Activated CD8-positive, alpha-beta memory T cell treated with anti-CD3 and anti-CD28 coated beads, Interleukin-2, amount 50 U/mL, for 48 hours (primary cell): Measurements from ENCODE around the gene DGCR8.

Experiments
- DNase-seq: peaks from one replicate; pipeline ENCODE4 v3.0.0-alpha.2; 2020

Gene DGCR8

DNA sequence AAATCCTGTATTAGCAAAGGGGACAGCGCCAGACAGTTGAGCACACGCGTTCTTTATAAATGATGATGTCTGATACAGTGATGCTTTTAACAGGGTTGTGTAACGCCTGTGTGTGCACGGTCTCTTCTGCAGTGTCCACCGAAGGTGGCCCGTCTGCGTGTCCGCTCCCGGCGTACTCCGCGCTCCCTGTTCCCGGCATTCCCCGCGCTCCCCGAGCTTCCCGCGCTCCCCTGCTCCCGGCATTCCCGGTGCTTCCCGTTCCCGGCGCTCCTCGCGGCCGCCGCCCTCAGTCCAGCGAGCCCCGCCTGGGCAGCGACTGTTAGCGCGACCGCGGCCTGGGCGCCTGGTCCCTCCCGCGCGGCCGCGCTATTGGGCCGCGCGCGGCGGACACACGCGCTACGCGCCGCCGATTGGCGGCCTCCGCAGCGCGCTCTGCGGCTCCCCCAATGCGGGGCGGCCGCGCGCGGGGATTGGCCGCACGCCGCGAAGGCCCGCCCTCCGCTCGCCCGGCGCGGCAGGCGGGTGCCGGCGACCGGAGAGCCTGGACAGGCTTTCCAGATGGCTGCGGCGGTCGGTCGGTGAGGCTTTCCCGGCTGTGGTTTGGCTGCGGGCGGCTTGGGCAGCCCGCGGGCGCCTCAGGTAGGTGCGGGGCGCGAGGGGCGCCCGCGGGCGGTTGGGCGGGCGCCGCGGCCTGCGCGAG, at the start of gene DGCR8:
DGCR8 (plus strand) TSS at position 497 of the 700 bp plus-strand sequence. CDS start 5,723 bp downstream, outside the sequence.
- DNase-seq = peak; percentile 86

DNA sequence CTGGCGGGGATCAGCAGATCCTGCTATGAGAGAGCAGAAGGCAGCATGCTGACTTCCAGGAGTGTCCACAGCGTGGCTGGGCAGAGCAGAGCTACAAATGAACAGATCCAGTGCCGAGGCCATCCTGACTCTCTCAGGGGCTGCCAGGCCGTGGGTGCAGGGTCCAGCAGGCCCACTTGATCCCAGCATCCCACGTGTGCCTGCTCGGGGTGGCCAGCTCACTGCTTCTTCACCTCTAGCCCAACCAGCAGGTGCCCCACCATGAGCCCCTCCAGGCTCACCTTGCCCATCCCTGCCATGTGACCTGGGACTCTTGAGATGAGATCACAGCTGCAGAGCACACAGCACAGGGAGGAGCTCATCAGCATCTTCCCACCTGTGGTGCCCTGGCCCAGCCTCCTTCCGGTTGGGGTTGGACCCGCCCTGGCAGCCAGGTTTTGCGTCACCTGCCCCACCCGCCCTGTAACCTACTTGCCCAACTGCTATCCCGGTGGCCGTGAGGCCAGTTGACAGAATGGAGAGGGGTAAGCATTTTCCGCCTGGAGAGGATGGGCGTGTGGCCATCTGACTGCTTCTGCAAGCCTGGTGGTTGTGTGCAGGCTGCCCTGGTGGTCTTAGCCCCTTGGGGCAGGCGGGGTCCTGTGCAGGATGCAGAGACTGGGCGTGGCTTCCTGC, 48.2 kb upstream of the DGCR8 start:
- no peak for DNase-seq

DNA sequence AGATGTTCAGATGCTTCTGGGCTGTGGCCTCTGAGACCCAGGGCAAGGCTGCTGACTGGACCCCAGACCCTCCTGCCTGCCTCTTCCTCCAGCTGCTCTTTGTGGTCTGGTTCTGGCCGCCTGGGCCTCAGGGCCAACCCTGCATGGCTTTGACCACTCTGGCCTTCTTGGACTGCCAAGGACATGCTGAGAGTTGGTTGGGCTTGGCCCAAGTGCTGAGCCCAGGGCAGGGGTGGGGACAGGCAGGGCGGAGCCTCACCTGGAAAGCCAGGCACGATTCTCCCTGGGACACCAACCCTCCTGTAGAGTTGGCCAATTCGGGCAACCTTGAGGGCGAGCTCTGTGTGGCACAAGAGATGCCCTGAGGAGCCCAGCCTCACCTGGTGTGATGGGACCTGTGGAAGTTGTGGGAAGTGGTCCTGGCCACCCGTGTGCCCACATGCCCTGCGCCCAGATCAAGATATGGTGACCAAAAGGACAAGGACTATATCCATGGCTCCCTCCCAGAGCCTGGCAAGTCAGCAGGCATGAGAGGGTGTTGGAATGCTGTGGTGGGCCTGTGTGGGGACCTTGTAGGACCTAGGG, 47.5 kb upstream of the DGCR8 start:
- DNase-seq = no peak

DNA sequence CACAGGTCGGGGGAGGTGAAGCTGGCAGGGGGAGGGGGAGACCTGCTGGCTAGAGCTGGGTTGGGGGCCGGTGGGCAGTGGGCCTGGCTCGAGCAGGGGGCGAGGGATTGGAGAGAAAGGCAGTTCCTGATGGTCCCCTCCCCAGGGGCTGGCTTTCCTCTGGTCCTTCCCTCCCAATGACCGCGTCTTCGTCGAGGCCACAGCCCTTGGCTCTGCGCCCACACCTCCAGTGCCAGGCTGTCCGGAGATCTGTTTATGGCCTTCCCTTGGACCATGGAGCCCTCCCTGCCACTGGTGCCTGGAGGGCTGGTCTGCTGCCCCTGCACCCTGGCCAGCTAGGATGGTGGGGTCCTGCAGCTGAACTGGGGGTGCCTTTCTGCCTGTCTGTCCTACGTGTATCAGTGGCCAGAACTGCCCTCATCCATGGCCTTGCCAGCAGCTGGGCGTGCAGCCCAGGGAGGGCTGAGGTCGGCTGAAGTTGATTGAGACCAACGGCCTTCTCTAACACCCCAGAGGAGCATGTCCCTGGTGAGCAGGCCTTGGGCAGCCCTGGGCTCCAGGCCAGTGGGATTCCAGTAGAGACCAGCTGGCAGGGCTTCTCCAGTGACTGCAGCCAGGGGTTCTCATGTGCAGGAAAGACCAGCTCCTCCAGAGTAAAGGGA, 46.9 kb upstream of the DGCR8 start:
- no peak for DNase-seq

DNA sequence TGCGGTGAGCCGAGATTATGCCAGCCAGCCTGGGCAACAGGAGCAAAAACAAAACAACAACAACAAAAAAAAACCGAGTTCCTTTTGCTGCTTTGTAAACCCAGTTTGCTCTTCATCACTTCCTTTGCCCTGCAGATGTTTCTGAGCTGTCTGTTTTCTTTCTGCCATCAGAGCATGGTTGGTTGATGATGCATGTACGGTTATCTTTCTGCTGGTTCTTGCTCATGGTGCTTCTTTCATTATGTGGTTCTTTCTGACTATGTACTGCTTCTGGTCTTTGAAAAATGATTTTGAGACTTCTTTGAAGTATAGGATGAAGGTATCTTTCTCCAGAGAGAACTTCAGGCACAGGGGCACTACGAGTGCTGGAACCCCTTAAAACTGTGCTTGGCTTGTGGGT, 45.9 kb upstream of the DGCR8 start:
- no peak for DNase-seq

DNA sequence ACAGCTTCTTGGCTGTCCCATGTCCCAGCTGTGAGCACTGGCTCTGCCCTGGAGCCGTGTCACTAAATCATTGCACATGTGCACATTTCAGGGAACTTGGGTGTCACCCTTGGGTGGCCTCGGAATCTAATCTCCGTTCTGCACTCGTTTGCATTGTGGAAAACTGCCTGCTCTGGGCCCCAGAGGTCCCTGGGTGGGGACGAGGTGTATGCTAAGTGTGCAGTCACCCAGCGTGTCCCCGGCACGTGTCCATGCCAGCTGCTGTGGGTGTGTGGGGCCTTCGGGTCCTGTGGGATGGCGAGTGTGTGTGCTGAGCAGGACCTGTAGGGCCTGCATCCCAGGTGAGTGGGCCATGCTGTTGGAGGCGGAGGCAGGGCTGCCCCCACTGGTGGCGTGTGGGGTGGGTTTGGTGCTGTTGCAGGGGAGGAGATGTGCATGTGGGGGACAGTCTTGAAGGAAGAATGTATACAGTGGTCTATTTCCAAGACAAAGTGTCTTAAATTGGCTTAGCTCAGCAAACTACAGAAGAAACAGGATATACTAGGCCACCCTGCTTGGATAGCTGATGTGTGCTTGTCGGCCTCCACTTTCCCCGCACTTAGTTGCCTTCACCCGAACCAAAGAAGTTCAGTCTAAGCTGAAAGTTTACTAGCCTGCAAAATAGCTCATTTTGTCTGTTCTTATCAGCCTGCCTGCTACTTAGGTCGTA, 44.5 kb upstream of the DGCR8 start:
- DNase-seq = no peak

DNA sequence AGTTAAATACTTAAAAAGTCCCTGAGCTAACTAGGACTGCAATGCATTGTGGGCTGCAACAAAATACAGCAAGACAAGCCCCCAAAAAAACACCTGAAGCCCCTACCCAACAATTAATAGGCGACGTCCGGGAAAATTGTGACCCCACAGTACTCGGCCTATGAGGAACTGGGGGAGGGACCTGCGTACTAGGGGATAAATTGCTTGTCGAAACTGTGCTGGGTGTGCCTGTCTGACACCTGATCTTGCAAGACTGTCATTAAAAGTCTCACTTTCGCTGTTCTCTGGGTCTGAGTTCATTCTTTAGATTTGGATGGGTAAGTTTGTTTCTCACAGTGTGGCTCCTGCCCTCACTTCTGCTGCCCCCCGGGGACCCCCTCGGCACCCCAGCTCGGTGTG, 44.0 kb upstream of the DGCR8 start:
- DNase-seq = no peak

DNA sequence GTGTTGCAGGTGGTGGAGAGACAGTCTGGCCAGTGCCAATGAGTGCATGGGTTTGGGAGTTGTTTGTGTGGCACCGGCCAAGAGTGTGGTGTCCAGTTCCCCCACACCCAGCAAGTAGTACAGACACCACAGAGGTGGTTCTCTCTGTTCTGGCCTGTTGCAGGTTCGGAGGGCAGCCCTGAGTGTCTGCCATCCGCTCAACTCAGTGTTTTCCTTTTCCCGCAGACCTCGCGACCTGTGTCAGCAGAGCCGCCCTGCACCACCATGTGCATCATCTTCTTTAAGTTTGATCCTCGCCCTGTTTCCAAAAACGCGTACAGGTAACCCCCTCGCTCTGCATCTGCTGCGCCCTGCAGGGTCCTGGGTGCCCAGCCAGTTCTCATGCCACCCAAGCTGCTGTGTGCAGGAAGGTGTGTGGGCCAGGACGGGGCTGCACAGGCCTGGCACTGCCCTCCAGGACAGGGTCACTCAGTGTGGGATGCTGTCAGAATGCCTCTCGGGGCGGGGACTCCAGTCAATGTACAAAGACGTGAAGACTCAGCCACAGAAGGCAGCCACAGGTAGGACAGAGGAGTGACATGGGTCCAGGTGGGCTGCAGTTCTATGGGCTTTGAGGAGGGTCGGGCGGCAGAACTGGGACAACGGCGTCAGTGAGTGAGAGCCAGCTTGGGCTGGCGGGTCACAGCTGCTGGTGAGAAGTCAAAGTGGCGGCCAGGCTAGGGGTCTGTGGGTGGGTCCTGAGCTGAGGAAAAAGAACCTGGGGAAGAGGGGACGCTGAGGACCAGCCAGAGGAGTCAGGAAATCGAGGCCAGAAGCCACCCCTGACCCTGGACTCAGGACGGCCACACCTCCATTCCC, 43.3 kb upstream of the DGCR8 start:
- DNase-seq = no peak

DNA sequence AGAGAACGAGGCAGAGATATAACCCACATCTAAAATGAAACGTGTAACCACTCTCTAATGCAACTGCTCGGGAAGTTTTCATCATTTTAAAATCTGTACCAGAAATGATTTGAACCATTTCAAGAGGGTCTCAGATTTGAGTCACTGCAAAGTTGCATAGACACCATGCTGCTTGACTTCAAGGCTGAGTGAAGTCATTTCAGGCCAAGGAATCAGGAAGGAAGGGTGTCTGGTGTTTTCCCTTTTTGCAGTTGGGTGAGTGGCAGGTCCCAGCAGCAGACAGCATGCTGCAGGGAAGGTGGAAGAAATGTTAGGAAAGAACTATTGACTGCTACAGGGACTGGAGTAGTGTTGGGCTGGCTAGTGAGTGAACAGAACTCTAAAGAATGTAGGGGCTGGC, 42.6 kb upstream of the DGCR8 start:
- no peak for DNase-seq

DNA sequence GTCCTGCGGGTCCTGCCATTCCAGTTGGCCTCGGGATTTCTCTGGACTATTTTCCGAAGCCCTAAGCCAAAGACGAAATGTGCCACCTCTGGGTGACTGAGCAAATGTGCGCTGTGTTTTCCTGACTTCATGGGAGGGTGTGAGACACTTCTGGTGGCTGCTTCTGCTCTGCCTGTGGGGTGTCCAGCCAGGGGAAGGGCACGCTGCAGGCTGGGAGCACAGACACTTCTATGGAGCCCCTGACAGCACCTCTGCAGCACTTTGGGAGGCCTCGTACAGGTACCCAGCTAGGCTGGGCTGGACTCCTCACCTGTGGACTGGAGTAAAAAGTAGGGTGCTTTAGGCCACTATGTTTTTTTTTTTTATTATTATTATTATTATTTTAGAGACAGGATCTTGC, 41.5 kb upstream of the DGCR8 start:
- DNase-seq = no peak

DNA sequence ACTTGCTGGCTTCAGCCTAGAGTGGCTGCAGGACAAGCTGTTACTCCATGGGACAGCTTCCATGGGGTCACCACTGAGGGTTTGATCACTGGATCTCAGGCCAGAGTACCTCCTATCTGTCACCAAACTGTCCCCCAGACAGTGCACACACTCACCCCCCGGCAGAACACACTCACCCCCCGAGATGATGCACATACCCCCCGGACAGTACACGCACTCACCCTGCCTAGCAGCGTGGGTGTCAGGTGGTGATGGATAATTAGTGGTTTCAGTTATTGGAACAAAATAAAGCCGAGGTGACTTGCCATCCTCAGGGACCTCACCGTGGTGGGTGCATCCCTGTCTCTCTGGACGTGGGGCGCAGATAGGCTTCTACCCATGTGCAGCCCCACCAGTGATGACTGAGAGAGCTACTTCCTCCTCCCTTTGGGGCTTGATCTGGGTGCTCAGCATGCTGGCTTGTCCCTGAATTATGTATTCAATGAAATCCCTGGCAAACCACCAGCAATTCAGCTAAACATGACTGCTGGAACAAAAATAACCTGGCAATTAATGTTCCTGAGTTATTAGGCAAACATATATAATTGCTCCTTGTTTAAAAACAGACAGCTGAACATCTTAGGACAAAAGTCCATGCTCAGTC, 40.2 kb upstream of the DGCR8 start:
- DNase-seq = no peak

DNA sequence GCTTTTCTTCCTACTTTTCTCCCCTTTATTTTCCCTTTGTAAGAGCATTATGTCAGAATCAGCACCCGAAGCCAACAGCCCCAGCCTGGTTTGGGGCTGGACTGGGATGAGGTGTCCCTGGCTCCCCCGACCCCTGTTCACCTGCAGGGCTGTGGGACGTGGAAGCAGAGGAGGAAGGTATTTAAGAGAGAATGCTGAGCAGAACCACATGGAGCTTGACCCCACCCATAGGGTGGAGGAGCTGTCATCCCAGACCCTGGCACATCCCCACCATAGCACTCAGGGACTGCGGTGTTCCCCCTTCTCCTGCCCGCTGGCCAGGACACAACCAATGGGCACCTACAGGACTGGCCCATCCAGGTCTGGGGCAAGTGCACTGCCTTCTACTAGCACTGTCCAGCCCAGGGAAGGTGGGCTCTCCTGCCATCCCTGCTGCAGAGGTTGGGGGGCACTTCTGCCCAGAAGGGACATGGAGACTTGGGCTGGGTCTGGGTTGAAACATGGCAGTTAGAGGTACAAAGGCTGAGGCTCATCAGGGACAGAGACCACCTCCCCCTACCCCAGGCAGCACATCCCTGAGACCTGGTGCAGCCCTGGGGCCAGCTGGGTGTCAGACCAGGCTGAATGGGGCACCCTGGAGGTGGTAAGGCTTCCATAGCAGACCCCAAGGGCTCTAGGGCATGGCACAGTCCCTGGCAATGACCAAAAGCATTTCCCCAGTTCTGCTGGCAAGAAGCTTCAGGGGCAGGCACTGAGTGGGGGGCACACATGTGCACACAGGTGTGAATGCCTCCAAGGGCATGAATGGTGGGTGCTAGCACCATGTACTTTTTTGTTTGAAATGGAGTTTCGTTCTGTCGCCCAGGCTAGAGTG, 39.5 kb upstream of the DGCR8 start:
- DNase-seq = no peak

DNA sequence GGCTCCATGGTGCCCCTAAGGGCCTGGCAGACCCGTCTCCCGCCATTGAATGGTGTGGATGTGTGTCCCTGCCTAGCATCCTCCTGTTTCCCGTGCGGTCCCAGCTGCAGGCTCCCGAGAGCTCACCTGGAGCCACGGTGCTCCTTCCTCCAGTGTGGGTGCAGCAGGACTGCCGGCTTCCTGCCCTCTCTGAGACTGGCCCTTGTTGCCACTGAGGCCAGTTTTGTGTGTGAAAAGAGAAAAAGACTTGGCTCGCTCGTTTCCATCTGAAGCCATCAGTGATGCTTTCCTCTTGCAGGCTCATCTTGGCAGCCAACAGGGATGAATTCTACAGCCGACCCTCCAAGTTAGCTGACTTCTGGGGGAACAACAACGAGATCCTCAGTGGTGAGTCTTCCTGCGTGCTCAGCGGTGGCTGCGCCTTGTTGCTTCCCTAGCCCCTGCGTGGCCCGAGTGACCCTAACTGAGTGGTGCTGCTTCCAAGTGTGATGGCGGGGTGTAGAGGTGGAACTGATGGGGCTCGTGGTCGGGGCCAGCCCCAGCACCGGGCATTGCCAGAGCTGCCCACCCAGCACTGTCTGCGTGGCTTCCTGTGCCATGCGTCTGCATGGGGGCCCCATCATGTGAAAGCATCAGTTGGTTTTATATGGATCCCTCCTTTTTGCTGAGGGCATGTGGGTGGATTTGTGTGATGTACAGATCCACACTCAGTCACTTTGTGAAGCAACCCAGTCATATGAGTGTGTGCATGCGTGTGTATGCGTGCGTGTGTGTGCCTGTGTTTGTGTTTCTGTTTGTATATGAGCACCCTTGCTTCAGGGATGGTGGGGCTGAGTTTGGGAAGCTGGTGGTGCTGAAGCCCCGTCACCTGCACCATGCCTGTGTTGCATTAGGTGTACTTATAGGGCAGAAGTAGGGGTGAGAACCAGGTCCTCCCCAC, 36.7 kb upstream of the DGCR8 start:
- no peak for DNase-seq

DNA sequence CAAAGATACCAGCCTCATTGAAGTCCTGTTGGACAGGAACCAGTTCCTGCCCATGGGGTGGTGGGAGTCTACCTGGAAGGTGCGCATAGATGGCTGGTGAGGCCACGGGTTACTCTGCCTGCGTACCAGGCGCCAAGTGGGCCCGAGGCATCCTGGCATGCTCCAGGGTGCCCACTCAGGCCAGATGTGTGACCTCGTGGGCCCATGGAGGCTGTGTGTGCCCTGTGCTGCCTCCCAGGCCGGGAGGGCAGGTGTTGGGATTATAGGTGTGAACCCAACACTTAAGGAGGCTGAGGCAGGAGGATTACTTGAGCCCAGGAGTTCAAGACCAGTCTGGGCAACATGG, 36.1 kb upstream of the DGCR8 start:
- no peak for DNase-seq

DNA sequence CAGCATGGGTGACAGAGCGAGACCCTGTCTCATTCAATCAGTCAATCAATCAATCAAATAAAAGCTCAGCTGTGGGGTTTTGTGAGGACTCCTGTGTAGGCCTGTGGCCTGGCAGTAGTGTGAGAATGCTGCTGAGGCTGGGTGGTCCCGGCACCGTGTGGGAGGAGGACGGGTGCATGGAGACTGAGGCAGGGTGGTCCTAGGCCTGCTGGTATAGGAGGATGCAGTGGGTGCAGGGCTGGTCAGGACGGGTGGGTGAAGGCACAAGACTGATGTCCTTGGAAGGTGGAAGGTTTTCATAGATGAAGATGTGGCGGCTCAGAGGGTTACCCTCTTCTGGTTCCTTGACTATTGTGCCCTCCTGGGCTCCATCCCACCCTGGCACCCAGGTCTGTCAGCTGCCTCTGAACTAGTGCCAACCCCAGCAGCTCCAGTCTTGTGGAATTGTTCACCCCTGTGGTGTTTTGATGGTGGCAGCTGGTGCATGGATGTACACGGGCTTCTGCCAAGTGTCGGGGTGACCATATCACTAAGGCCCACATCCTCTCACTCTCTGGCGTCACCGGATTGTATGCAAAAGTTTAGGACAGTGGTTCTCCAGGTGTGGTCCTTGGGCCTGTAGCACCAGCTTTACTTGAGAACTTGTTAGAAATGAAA, 35.4 kb upstream of the DGCR8 start:
- no peak for DNase-seq

DNA sequence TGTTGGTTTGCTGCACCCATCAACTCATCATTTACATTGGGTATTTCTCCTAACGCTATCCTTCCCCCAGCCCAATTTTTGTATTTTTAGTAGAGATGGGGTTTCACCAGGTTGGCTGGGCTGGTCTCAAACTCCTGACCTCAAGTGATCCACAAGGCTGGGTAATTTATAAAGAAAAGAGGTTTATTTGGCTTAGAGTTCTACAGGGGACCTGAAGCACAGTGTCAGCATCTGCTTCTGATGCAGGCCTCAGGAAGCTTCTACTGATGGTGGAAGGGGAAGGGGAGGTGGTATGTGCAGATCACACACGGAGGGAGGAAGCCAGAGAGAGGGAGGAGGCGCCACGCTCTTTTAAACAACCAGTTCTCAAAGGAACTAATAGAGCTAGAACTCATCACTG, 33.3 kb upstream of the DGCR8 start:
- DNase-seq = no peak

DNA sequence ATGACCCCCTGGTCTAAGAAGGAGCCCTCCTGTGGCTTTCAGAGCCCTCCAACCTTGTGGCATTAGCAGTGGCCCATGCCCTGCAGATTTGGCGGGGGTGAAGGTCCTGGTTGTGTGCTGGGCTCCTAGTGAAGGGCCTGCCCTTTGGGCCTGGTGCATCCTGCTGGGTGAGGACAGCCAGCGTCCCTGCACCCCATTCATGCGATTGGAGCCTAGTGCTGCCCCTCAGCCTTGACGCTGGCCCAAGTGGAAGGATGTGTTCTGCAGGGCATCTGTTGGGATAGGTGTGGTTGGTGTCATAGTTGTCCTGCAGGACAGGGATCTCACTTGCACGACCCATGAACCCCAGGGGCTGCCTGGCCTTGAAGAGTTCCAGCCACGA, 28.1 kb upstream of the DGCR8 start:
- no peak for DNase-seq

DNA sequence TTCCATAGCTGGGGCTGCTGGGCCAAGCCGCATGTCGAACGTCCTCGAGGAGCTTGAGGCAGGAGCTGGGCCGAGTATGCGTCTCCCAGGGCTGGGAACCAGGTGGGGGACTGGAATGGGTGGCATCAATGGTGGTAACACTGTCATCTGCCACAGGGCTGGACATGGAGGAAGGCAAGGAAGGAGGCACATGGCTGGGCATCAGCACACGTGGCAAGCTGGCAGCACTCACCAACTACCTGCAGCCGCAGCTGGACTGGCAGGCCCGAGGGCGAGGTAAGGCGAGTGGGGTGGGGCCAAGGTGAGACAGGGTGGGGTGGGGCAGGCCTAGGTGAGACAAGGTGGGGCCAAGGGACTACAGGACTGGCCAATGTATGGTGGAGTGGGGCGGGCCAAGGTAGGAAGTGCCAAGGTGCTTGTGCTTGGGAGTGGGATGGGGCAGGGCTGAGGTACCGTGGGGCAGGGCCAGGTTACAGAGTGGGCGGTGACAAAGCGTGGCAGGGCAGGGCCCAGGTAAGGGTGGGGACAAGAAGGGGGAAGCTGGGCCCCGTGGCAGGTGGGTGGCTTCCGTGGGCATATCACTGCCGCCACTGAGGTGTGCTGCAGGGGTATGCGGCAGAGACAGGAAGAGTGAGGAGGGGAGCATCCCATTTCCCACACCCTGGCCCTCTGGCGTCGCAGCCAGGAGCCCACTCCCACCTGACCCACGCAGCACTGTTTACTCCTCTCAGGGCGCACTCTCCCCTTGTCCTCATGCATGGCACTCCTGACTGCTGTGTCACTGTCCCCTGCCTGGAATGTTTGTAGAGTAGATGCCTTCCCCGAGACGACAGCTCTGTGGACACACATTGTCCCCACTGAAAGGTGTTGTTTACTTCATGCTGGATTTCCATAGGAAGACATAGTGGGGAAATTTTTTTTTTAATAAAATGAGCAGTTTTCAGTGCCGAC, 27.5 kb upstream of the DGCR8 start:
- no peak for DNase-seq
